GM12892 (cell line): ENCODE measurements around the gene SHC4.

Experiments
- POLR2A ChIP-seq: IDR thresholded peaks from 2 replicates; pipeline ENCODE4 v1.6.1; 2011; ENCODE audit warnings: low read depth, low read length, control low read depth
- POLR2AphosphoS5 ChIP-seq: IDR thresholded peaks from 2 replicates; pipeline ENCODE4 v1.6.1; 2011; ENCODE audit warnings: low read depth, low read length, control low read depth
- TAF1 ChIP-seq: IDR thresholded peaks from 2 replicates; pipeline ENCODE4 v1.6.1; 2011; ENCODE audit warnings: low read depth, mild to moderate bottlenecking, control low read depth, low read length, borderline replicate concordance

- no peak for TF ChIP-seq TAF1
- TF ChIP-seq POLR2A, result no peak
- TF ChIP-seq POLR2AphosphoS5, result no peak
Observed at GRCh38 chr15:48851956-48852355, 111.8 kb downstream of the SHC4 start.
